Prostate gland (tissue), 2 donors: ENCODE measurements around the gene PIK3CD.

Source experiments
- POLR2A ChIP-seq: fragments of 450-650 bp; IDR thresholded peaks from one replicate; pipeline ENCODE4 v1.6.1; 2016; ENCODE audit warnings: antibody characterized with exemption, mild to moderate bottlenecking
- TF ChIP-seq, protein P1 (sequence below), 4 experiments: fragments of 200-600 bp in 2 of 4; fragments of 450-650 bp in 2 of 4; sonication (generic) in 2 of 4; IDR thresholded peaks; 1 replicate in 3 of 4; 2 replicates in 1 of 4; pipeline ENCODE4 v1.5.1; 2016 to 2019; ENCODE audit warnings: antibody characterized with exemption in 4 of 4, mild to moderate bottlenecking in 2 of 4, moderate library complexity in 2 of 4

DNA sequence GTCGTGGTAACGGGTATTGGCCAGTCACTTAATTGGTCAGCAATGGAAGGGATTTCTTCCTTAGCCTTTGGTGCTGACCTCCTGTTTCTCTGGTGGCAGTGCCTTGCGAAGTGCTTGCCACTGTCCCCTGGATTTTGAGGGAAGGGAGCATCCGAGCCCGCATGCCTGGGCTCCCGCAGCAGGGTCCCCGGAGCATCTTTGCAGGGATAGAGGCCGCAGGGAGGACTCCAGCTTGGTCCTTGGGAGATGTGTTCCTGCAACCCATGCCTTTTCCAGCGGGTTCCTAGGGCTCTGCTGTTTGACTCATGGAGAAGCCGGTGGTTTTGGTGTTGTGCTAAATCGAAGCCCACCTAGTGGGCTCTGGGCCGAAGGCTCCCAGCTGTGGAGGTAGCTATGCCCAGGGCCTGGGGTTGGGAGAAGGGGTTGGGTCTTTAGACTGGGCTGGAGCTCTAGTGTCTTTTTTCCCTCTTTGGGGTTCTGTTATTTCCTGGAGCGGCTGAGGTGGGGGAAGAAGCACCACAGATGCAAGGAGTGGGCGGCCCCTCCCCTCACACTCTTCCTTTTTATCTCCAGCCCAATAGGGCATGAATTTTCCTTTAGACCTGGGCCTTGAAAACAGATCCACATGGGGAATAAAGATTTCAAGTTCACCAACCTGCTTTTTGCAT, 39.0 kb downstream of the PIK3CD start:
- TF ChIP-seq, protein P1, sequence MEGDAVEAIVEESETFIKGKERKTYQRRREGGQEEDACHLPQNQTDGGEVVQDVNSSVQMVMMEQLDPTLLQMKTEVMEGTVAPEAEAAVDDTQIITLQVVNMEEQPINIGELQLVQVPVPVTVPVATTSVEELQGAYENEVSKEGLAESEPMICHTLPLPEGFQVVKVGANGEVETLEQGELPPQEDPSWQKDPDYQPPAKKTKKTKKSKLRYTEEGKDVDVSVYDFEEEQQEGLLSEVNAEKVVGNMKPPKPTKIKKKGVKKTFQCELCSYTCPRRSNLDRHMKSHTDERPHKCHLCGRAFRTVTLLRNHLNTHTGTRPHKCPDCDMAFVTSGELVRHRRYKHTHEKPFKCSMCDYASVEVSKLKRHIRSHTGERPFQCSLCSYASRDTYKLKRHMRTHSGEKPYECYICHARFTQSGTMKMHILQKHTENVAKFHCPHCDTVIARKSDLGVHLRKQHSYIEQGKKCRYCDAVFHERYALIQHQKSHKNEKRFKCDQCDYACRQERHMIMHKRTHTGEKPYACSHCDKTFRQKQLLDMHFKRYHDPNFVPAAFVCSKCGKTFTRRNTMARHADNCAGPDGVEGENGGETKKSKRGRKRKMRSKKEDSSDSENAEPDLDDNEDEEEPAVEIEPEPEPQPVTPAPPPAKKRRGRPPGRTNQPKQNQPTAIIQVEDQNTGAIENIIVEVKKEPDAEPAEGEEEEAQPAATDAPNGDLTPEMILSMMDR (IDR thresholded peaks at IDR 0.05) = no peak
- TF ChIP-seq POLR2A = no peak
